Measurements from ENCODE around the gene HDAC9. TPM values are rescaled to one million over a fixed set of nuclear protein-coding genes. Genes with fewer than 3 reads are reported as not detected.

Gene HDAC9
- total RNA-seq, 2 donors from 2014 or later: 1.5 to 4.0 TPM

- no peak overlapping the region for H3K9ac ChIP-seq (ENCODE audit: extremely low read depth, low read length, poor library complexity, severe bottlenecking)
These were observed 58.1 kb downstream of the HDAC9 start for GRCh38 chr7:18553605-18554003.

GRCh38 chr7:18555120-18555519 is 59.6 kb downstream of the HDAC9 start:
- Mint-ChIP-seq H3K9me3 (no peaks in the 10 kb centered on the region), H3K4me1 (peaks cover 6% of the 10 kb centered on the region), H3K27me3 (ENCODE audit: insufficient read depth) (no peaks in the 10 kb centered on the region), H3K27ac (no peak overlapping the region), H3K36me3 (ENCODE audit: low read depth) (no peaks in the 10 kb centered on the region), H3K4me3 (no peak overlapping the region)
- WGBS, 2 experiments (ENCODE audit: insufficient coverage in 1 of 2, insufficient read length in 1 of 2): 94% methylated on average over 1 of the region's 1 CpG; no CpG with 5 or more reads in 1 of the 2 experiments
- H3K36me3 ChIP-seq (ENCODE audit: control insufficient read depth, insufficient read depth, low read length): no peaks in the 10 kb centered on the region
- DNase-seq: no peak
- no peaks in the 10 kb centered on the region for H3K9me3 ChIP-seq (ENCODE audit: control insufficient read depth, low read length)
- H3K9ac ChIP-seq (ENCODE audit: extremely low read depth, low read length, poor library complexity, severe bottlenecking): no peak overlapping the region
- H3K27ac ChIP-seq (ENCODE audit: low read depth, low read length): no peak overlapping the region
- H3K27me3 ChIP-seq (ENCODE audit: control insufficient read depth, insufficient read depth, low read length, poor library complexity, severe bottlenecking): no peaks in the 10 kb centered on the region
- H3K4me3 ChIP-seq (ENCODE audit: low read length): no peak overlapping the region
- TF ChIP-seq CTCF (conservative IDR thresholded peaks at IDR 0.05): no peak
- no peaks in the 10 kb centered on the region for H3K4me1 ChIP-seq (ENCODE audit: control insufficient read depth, insufficient read depth, low read length)

More at GRCh38 chr7:18553605-18554003, 58.1 kb downstream of the HDAC9 start:
- no peak overlapping the region for H3K27ac ChIP-seq (ENCODE audit: low read depth, low read length)
- no peaks in the 10 kb centered on the region for H3K27me3 ChIP-seq (ENCODE audit: control insufficient read depth, insufficient read depth, low read length, poor library complexity, severe bottlenecking)
- H3K4me3 ChIP-seq (ENCODE audit: low read length): no peak overlapping the region
- no peaks in the 10 kb centered on the region for H3K4me1 ChIP-seq (ENCODE audit: control insufficient read depth, insufficient read depth, low read length)
- no peak for DNase-seq
- H3K9me3 Mint-ChIP-seq: no peaks in the 10 kb centered on the region
- no peak overlapping the region for H3K27ac Mint-ChIP-seq
- H3K4me3 Mint-ChIP-seq: no peak overlapping the region
- H3K36me3 Mint-ChIP-seq (ENCODE audit: low read depth): no peaks in the 10 kb centered on the region
- H3K36me3 ChIP-seq (ENCODE audit: control insufficient read depth, insufficient read depth, low read length): no peaks in the 10 kb centered on the region
- no peak for TF ChIP-seq CTCF (conservative IDR thresholded peaks at IDR 0.05)
- peaks cover 6% of the 10 kb centered on the region for H3K4me1 Mint-ChIP-seq
- no peaks in the 10 kb centered on the region for H3K9me3 ChIP-seq (ENCODE audit: control insufficient read depth, low read length)
- no peaks in the 10 kb centered on the region for H3K27me3 Mint-ChIP-seq (ENCODE audit: insufficient read depth)
- WGBS, 2 experiments (ENCODE audit: insufficient coverage in 1 of 2, insufficient read length in 1 of 2): 94% methylated on average over 3 of the region's 3 CpGs; no CpG with 5 or more reads in 1 of the 2 experiments

- no peak overlapping the region for H3K27ac Mint-ChIP-seq
- H3K4me1 ChIP-seq (ENCODE audit: control insufficient read depth, insufficient read depth, low read length): no peaks in the 10 kb centered on the region
- H3K4me3 Mint-ChIP-seq: no peak overlapping the region
These were observed 60.4 kb downstream of the HDAC9 start for GRCh38 chr7:18555968-18556367.

More at GRCh38 chr7:18555968-18556367, 60.4 kb downstream of the HDAC9 start:
- Histone ChIP-seq H3K27me3 (ENCODE audit: control insufficient read depth, insufficient read depth, low read length, poor library complexity, severe bottlenecking) (no peaks in the 10 kb centered on the region), H3K27ac (ENCODE audit: low read depth, low read length) (no peak overlapping the region), H3K9me3 (ENCODE audit: control insufficient read depth, low read length) (no peaks in the 10 kb centered on the region), H3K4me3 (ENCODE audit: low read length) (no peak overlapping the region), H3K9ac (ENCODE audit: extremely low read depth, low read length, poor library complexity, severe bottlenecking) (no peak overlapping the region), H3K36me3 (ENCODE audit: control insufficient read depth, insufficient read depth, low read length) (no peaks in the 10 kb centered on the region)
- TF ChIP-seq CTCF (conservative IDR thresholded peaks at IDR 0.05): no peak
- WGBS, 2 experiments (ENCODE audit: insufficient coverage in 1 of 2, insufficient read length in 1 of 2): 81% methylated on average over 1 of the region's 1 CpG; no CpG with 5 or more reads in 1 of the 2 experiments
- Mint-ChIP-seq H3K9me3 (no peaks in the 10 kb centered on the region), H3K36me3 (ENCODE audit: low read depth) (no peaks in the 10 kb centered on the region), H3K4me1 (no peaks in the 10 kb centered on the region), H3K27me3 (ENCODE audit: insufficient read depth) (no peaks in the 10 kb centered on the region)
- no peak for DNase-seq
